ENCODE results near the gene MAN1B1. TPM values are rescaled to one million over a fixed set of nuclear protein-coding genes. Genes with fewer than 3 reads are reported as not detected.

The MAN1B1 gene
- total and polyA plus RNA-seq, 2 of the 8 experiments (the other 6 are each of a cell fraction or from before 2014, with no cell fraction given), result 33.7 to 36.3 TPM

DNA sequence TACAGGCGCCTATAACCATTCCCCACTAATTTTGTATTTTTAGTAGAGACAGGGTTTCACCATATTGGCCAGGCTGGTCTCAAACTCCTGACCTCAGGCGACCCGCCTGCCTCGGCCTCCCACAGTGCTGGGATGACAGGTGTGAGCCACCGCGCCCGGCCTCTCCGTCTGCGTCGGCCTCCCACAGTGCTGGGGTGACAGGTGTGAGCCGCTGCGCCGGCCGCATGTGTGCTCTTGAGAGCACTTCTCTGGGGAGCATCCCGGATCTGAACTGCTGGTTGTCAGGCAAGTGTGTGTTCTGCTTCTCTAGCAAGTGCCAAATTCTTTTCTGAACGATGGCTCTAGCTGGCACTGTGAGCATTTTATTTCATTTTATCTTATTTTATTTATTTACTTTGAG is 29.2 kb upstream of the MAN1B1 start:
- no peak overlapping the region for H3K23ac ChIP-seq (ENCODE audit: insufficient read length)
- H3K14ac ChIP-seq (ENCODE audit: insufficient read length), result no peak overlapping the region
- H3K27me3 ChIP-seq (replicated peaks in 1 of 4; ENCODE audit: control insufficient read depth in 3 of 4, extremely low read depth in 1 of 4, insufficient read depth in 3 of 4, low read length in 3 of 4), result peaks cover 10 to 32% (median 25%) of the 10 kb centered on the region in 4 experiments
- H3K56ac ChIP-seq (replicated peaks; ENCODE audit: insufficient read length, low read depth, low read length), result no peak overlapping the region
- no peak overlapping the region for H2AK5ac ChIP-seq (ENCODE audit: low read depth, low read length)
- H2BK5ac ChIP-seq (ENCODE audit: low read depth, low read length), result no peak overlapping the region
- no peaks in the 10 kb centered on the region for H3K79me1 ChIP-seq (ENCODE audit: low read depth, low read length)
- H3K9ac ChIP-seq (replicated peaks in 1 of 4; ENCODE audit: extremely low read depth in 1 of 4, low read depth in 3 of 4, low read length in 3 of 4), result no peak overlapping the region
- H2AFZ ChIP-seq (ENCODE audit: low read length), result no peak overlapping the region
- no peak overlapping the region for H3K27ac ChIP-seq (ENCODE audit: low read depth, low read length)
- 85% methylated on average over 16 of the region's 16 CpGs; no CpG with 5 or more reads in 1 of the 2 experiments for WGBS, 2 experiments (ENCODE audit: extremely low coverage in 1 of 2, insufficient coverage in 1 of 2, insufficient read length in 1 of 2, insufficient replicate concordance in 2 of 2, low coverage in 1 of 2, low lambda C conversion rate in 2 of 2, missing lambda C conversion rate in 1 of 2)
- ChIA-PET CTCF (ENCODE audit: partially characterized antibody) (interaction anchor here (2.6 to 8.6 kb wide), 3 partner anchors 11 to 28 kb away, joined by 17 to 156 read pairs (median 26); partner anchors contain the start of gene SAPCD2), POLR2A (ENCODE audit: partially characterized antibody) (no interaction called here)
- H3K9me3 ChIP-seq (ENCODE audit: insufficient read depth in 2 of 2, low read depth in 1 of 2, low read length in 1 of 2), result no peaks in the 10 kb centered on the region
- no peak overlapping the region for H3K4me2 ChIP-seq (ENCODE audit: insufficient read depth in 1 of 2, low read depth in 2 of 2, low read length in 2 of 2)
- no peaks in the 10 kb centered on the region for H3K79me2 ChIP-seq (ENCODE audit: control insufficient read depth in 1 of 2, insufficient read depth in 2 of 2, low read length in 2 of 2)
- no peak overlapping the region for H2BK12ac ChIP-seq (ENCODE audit: low read depth, low read length)
- no peak overlapping the region for H4K5ac ChIP-seq (ENCODE audit: insufficient read length, low read depth, low read length)
- no peak overlapping the region for H2BK120ac ChIP-seq (replicated peaks; ENCODE audit: low read depth, low read length)
- no peak overlapping the region for H4K8ac ChIP-seq (ENCODE audit: extremely low read depth, insufficient read depth, low read length)
- no peaks in the 10 kb centered on the region for H4K20me1 ChIP-seq (replicated peaks in 1 of 2; ENCODE audit: control insufficient read depth in 1 of 2, insufficient read depth in 2 of 2, low read length in 2 of 2)
- H4K91ac ChIP-seq (replicated peaks; ENCODE audit: insufficient read length, low read length), result no peak overlapping the region
- H3K23me2 ChIP-seq (ENCODE audit: low read depth, low read length), result peaks cover 9% of the 10 kb centered on the region; the same call in 1 of the 2 replicates
- no peak overlapping the region for H2BK15ac ChIP-seq (ENCODE audit: low read length)
- H3K36me3 ChIP-seq (ENCODE audit: control insufficient read depth in 2 of 4, insufficient read depth in 4 of 4, low read length in 3 of 4), result no peaks in the 10 kb centered on the region
- H3K4ac ChIP-seq (replicated peaks; ENCODE audit: insufficient read length, low read depth, low read length), result no peak overlapping the region
- peaks cover 0 to 18% (median 11%) of the 10 kb centered on the region in 4 experiments; a peak in 5 of 7 replicates for H3K4me1 ChIP-seq (replicated peaks in 1 of 4; ENCODE audit: control insufficient read depth in 3 of 4, insufficient read depth in 4 of 4, low read length in 3 of 4)
- DNase-seq (ENCODE audit: low read depth in 1 of 2, low spot score in 2 of 2) (no peak), FAIRE-seq (no peak)
- H2BK20ac ChIP-seq (ENCODE audit: low read length), result no peak overlapping the region
- no peak overlapping the region for H3K4me3 ChIP-seq (ENCODE audit: extremely low read depth in 1 of 4, insufficient read depth in 2 of 4, low read depth in 3 of 4, low read length in 4 of 4)
- H3K18ac ChIP-seq (ENCODE audit: extremely low read depth, low read length), result no peak overlapping the region
- no peak for TF ChIP-seq SRF (IDR thresholded peaks at IDR 0.05; ENCODE audit: low read depth, low read length)
- no peak for TF ChIP-seq KDM5A (IDR thresholded peaks at IDR 0.05; ENCODE audit: low read length)
- TF ChIP-seq EZH2 (IDR thresholded peaks at IDR 0.05; ENCODE audit: low read depth, low read length, severe bottlenecking), result no peak
- no peak for TF ChIP-seq BACH1 (IDR thresholded peaks at IDR 0.05; ENCODE audit: low read length)
- TF ChIP-seq CTCF (IDR thresholded peaks at IDR 0.05; ENCODE audit: control extremely low read depth in 1 of 3, insufficient read depth in 1 of 3, low read depth in 1 of 3, low read length in 3 of 3), result no peak
- TF ChIP-seq, protein P1, sequence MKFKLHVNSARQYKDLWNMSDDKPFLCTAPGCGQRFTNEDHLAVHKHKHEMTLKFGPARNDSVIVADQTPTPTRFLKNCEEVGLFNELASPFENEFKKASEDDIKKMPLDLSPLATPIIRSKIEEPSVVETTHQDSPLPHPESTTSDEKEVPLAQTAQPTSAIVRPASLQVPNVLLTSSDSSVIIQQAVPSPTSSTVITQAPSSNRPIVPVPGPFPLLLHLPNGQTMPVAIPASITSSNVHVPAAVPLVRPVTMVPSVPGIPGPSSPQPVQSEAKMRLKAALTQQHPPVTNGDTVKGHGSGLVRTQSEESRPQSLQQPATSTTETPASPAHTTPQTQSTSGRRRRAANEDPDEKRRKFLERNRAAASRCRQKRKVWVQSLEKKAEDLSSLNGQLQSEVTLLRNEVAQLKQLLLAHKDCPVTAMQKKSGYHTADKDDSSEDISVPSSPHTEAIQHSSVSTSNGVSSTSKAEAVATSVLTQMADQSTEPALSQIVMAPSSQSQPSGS (IDR thresholded peaks at IDR 0.05; ENCODE audit: low read length), result no peak
- no peak for TF ChIP-seq ZNF274 (IDR thresholded peaks at IDR 0.05; ENCODE audit: borderline replicate concordance, extremely low read depth, low read length)
- no peak for TF ChIP-seq SP1 (IDR thresholded peaks at IDR 0.05; ENCODE audit: low read depth, low read length)
- no peak for TF ChIP-seq POU5F1 (IDR thresholded peaks at IDR 0.05; ENCODE audit: low read depth, low read length)
- no peak for TF ChIP-seq POLR2AphosphoS5 (IDR thresholded peaks at IDR 0.05; ENCODE audit: low read depth, low read length)
- TF ChIP-seq BRCA1 (IDR thresholded peaks at IDR 0.05; ENCODE audit: low read depth, low read length), result no peak
